ENCODE measurements around the gene EML6.

DNA sequence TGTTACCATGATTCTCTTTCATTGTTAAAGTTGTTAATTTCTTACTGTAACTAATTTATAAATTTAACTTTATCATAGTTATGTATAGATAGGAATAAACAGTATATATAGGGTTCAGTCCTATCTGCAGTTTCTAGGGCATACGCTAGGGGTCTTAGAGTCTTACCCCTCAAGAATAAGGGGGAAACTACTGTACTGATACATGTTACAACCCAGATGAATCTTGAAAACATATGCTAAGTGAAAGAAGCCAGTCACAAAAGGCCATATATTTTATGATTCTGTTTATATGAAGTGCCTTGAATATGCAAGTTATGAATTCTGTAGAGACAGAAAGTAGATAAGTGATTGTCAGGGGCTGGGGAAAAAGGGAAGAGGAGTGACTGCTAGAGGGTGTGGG lies 274.4 kb downstream of the EML6 start:
- no peak for TF ChIP-seq POLR2AphosphoS5 (IDR thresholded peaks at IDR 0.05; ENCODE audit: low read depth, low read length)
- TF ChIP-seq, protein P1, sequence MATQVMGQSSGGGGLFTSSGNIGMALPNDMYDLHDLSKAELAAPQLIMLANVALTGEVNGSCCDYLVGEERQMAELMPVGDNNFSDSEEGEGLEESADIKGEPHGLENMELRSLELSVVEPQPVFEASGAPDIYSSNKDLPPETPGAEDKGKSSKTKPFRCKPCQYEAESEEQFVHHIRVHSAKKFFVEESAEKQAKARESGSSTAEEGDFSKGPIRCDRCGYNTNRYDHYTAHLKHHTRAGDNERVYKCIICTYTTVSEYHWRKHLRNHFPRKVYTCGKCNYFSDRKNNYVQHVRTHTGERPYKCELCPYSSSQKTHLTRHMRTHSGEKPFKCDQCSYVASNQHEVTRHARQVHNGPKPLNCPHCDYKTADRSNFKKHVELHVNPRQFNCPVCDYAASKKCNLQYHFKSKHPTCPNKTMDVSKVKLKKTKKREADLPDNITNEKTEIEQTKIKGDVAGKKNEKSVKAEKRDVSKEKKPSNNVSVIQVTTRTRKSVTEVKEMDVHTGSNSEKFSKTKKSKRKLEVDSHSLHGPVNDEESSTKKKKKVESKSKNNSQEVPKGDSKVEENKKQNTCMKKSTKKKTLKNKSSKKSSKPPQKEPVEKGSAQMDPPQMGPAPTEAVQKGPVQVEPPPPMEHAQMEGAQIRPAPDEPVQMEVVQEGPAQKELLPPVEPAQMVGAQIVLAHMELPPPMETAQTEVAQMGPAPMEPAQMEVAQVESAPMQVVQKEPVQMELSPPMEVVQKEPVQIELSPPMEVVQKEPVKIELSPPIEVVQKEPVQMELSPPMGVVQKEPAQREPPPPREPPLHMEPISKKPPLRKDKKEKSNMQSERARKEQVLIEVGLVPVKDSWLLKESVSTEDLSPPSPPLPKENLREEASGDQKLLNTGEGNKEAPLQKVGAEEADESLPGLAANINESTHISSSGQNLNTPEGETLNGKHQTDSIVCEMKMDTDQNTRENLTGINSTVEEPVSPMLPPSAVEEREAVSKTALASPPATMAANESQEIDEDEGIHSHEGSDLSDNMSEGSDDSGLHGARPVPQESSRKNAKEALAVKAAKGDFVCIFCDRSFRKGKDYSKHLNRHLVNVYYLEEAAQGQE (IDR thresholded peaks at IDR 0.05; ENCODE audit: insufficient read depth in 1 of 2, low read depth in 2 of 2, low read length in 2 of 2) = no peak
- no peak for TF ChIP-seq TAF1 (IDR thresholded peaks at IDR 0.05; ENCODE audit: borderline replicate concordance, insufficient read depth, low read length)
